Activated CD4-positive, alpha-beta T cell treated with anti-CD3 and anti-CD28 coated beads, Interleukin-2, amount 10 ng/mL, durations not matched to agents 24 days and 14 days (primary cell): ENCODE data around the gene HOXA5. TPM values are rescaled to one million over a fixed set of nuclear protein-coding genes. Genes with fewer than 3 reads are reported as not detected.
A peak's percentile ranks its signal among the peaks of the same experiment; 100 is the strongest.

ENCODE experiments used
- DNase-seq: peaks from one replicate; pipeline ENCODE4 v3.0.0; 2022
- H3K27ac Mint-ChIP-seq: one replicate; pipeline ENCODE4 v1.8.0; 2022; ENCODE audit warnings: mild to moderate bottlenecking, mixed read lengths
- H3K27me3 Mint-ChIP-seq: one replicate; pipeline ENCODE4 v1.8.0; 2022; ENCODE audit warnings: mixed read lengths
- H3K36me3 Mint-ChIP-seq: one replicate; pipeline ENCODE4 v1.8.0; 2022; ENCODE audit warnings: low read depth, mild to moderate bottlenecking, mixed read lengths
- H3K4me1 Mint-ChIP-seq: one replicate; pipeline ENCODE4 v1.8.0; 2021; ENCODE audit warnings: mixed read lengths
- H3K4me3 Mint-ChIP-seq: one replicate; pipeline ENCODE4 v1.8.0; 2022; ENCODE audit warnings: mild to moderate bottlenecking, moderate library complexity, mixed read lengths
- H3K9me3 Mint-ChIP-seq: one replicate; pipeline ENCODE4 v1.8.0; 2021; ENCODE audit warnings: mixed read lengths
- intact Hi-C: fragments of 100-400 bp; cut with micrococcal nuclease; formaldehyde crosslinking; loops from one replicate; pipeline ENCODE4 v1.15.1; 2023
- total RNA-seq: library from RNA; stranded (reverse); gene quantifications from 2 replicates; pipeline ENCODE4 v1.2.3, GENCODE V29; 2022

The HOXA5 gene
- total RNA-seq, 1 donor from 2014 or later: not detected

DNA sequence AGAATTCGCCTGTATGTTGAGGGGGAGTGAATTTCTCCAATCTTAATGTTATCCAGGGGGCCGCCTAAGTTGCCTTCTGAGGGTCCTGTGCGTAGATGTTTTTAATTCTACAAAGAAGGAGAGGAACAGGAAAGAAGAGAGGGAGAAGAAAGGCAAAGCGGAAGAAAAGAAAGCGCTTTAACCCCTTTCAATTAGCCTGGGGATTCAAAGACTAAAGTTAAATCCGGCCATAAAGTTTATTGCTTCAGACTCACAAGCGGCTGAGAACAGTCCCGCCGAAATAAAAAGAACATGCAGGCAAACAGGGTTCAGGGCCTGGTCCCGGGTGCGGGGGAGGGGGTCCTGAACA lies 4.5 kb downstream of the HOXA5 start:
- no peak for DNase-seq
- Mint-ChIP-seq H3K36me3 (no peaks in the 10 kb centered on the region), H3K27me3 (peaks cover 34% of the 10 kb centered on the region), H3K4me3 (no peak overlapping the region), H3K27ac (no peak overlapping the region), H3K4me1 (peaks cover 12% of the 10 kb centered on the region), H3K9me3 (no peaks in the 10 kb centered on the region)
- intact Hi-C loops: no loop called here

DNA sequence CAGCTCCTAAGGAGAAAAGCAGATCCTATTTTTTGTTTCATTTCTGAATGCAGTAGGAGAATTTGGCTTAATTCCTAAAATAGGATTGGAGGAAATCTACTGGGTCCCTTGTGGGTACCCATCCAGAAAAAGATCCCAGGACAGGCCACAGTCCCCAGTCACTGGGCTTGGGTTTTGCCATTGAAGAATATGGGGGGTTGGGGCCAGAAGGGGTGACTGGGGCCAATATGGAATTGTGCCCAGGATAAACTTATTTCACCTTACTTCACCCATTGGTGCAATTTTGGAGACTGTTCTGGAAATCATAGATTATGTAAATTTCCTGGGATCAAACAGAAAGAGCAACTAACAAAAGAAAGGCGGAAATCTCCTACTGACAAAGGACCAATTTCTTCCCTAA lies 5.0 kb downstream of the HOXA5 start:
- Mint-ChIP-seq H3K4me3 (no peak overlapping the region), H3K36me3 (no peaks in the 10 kb centered on the region), H3K27me3 (peaks cover 34% of the 10 kb centered on the region), H3K27ac (no peak overlapping the region), H3K4me1 (peaks cover 14% of the 10 kb centered on the region), H3K9me3 (no peaks in the 10 kb centered on the region)
- intact Hi-C loops: no loop called here
- DNase-seq: no peak

DNA sequence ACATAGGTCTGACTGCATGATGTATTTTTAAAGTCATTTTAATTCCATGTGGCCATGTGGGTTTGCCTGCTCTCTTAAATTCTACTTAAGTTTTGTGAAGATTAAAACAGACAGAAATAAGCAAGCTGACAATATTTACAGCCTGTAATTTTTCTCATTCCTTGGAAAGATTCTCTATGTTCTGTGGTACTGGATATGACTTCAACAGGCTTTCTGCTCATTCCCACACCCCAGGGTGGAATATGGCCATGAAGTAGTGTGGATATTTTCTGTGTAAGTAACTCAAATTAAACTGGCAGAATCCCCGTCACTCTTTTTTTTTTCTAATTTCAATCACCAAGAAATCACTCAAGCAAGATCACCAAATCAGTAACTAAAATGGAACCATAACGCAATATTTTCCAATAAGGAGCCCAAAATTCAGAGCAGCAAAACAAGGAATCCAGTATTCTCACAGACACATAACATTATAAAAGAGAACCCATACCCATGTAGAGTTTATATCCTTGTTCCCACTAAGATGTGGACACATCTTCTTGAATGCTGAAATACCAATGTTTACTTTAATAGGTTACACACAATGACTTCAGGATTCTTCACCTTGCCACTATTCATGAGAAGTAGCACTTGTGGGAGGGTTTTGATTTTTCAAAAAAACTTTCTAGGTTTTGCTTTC lies 5.7 kb downstream of the HOXA5 start:
- DNase-seq: no peak
- no peak overlapping the region for H3K4me3 Mint-ChIP-seq
- H3K36me3 Mint-ChIP-seq: no peaks in the 10 kb centered on the region
- H3K27ac Mint-ChIP-seq: no peak overlapping the region
- H3K27me3 Mint-ChIP-seq: peaks cover 39% of the 10 kb centered on the region
- intact Hi-C loops: no loop called here
- H3K9me3 Mint-ChIP-seq: no peaks in the 10 kb centered on the region
- H3K4me1 Mint-ChIP-seq: peaks cover 14% of the 10 kb centered on the region

DNA sequence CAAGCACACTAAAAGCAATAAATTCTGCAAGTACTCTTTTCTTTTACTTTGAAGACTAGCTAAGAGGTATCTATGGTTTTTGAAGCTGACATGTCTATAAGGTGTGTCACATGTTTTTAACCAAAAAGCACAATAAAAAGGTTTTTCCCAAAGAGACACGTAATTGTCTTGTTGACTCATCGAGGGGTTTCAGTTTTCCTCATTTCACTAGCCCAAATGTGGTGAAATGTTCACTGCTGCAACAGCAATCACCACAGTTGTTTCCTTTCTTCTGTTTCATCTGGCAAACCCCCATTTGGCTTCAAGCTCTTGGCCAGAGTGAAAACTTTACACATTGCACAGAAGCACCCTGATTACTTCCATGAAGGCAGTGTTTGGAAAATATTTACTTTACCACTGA lies 9.1 kb downstream of the HOXA5 start:
- peaks cover 3% of the 10 kb centered on the region for H3K9me3 Mint-ChIP-seq
- H3K4me3 Mint-ChIP-seq: peak overlapping the region; percentile 2
- H3K36me3 Mint-ChIP-seq: peaks cover under 1% of the 10 kb centered on the region
- peaks cover 14% of the 10 kb centered on the region for H3K4me1 Mint-ChIP-seq
- no peak overlapping the region for H3K27ac Mint-ChIP-seq
- intact Hi-C loops: loop anchor here (2.0 to 5.0 kb wide), 2 partner anchors 16 to 37 kb away; partner anchors contain the start of gene HOXA1
- peak; percentile 62 for DNase-seq
- H3K27me3 Mint-ChIP-seq: peaks cover 47% of the 10 kb centered on the region

DNA sequence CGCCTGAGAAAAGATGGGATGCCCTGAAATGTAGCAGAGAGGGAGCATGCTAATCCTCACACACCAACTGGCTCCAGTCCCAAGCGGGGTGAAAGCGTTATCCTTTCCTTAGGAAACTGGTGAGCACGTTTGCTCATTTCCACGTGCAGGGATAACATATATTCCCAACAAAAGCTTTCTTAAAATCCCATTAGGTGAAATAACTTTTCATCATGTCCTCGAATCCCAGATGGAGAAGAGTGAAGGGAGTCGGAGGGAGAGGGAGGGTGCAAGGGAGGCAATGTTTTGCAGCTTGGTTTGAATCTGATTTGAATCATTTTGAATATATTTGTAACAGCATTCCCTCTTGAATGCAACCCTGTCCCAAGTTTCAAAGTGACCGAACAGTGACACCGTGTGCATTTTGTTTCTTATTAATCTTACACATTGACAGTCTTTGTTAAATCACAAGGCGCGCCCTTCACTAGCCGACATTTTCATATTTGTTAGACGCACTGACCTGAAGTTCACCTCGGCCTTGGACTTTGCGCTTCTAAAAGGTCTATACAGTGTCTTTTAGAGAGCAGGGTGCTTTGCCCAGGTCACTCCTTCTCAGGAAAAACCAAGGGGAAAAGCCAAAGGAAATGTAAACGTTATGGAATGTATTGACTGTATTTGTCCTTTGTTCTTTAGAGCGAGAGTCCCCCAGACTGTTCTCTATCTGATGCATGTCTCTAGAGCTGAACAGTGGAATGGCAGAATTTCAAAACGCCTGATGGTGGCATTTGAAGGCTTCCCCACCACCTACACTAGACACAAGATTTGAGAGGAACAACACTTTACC lies 9.9 kb downstream of the HOXA5 start:
- Mint-ChIP-seq H3K27me3 (peaks cover 51% of the 10 kb centered on the region), H3K27ac (no peak overlapping the region), H3K4me3 (peak overlapping the region; percentile 2), H3K4me1 (peaks cover 14% of the 10 kb centered on the region), H3K9me3 (peaks cover 3% of the 10 kb centered on the region), H3K36me3 (peaks cover 1% of the 10 kb centered on the region)
- intact Hi-C loops: loop anchor here (2.0 to 5.0 kb wide), 2 partner anchors 17 to 36 kb away; partner anchors contain the start of gene HOXA1
- no peak for DNase-seq

DNA sequence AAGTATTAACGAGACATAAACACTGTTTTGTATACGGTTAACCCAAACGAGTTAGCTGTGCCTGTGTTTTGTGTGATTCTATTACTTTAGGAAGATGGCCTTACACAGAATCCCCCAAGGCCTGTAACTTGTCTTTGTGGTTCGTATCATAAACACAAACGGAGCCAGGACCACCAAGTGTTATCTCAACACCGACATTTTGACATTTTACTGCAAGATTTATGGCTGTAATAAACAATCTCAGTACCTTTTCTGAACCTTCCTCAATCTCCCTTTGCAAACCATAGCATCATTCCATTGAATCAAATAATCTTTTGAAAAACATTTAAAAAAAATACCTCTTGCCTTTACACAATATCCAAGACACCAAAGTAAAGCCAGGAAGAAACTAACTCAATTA lies 10.5 kb downstream of the HOXA5 start:
- no peak overlapping the region for H3K4me3 Mint-ChIP-seq
- peaks cover 3% of the 10 kb centered on the region for H3K9me3 Mint-ChIP-seq
- intact Hi-C loops: loop anchor here (5.0 kb wide), 1 partner anchor 36 kb away; the partner anchor contains the start of gene HOXA1
- peaks cover 1% of the 10 kb centered on the region for H3K36me3 Mint-ChIP-seq
- peaks cover 14% of the 10 kb centered on the region for H3K4me1 Mint-ChIP-seq
- H3K27ac Mint-ChIP-seq: no peak overlapping the region
- DNase-seq: no peak
- H3K27me3 Mint-ChIP-seq: peaks cover 54% of the 10 kb centered on the region

DNA sequence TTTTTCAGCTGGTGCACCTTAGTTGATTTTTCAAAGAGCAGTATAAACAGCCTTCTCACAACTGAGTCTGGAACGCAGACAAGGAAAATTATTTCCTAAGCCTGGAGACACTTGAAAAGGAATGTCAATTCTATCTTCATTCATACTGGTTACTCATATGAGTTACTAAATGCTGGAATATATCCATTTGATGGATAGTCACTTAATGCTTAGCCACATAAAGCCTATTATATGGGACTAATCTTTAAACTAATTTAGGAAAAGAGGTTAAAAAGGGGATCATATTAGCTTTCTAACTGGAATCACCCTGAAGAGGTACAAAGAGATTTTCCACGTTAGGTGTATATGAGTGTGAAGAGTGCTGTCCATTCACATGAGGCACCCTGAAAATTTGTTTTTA lies 11.3 kb downstream of the HOXA5 start:
- Mint-ChIP-seq H3K9me3 (peaks cover 3% of the 10 kb centered on the region), H3K4me1 (peaks cover 14% of the 10 kb centered on the region), H3K36me3 (peaks cover 1% of the 10 kb centered on the region), H3K4me3 (no peak overlapping the region), H3K27me3 (peaks cover 54% of the 10 kb centered on the region), H3K27ac (no peak overlapping the region)
- DNase-seq: no peak
- intact Hi-C loops: loop anchor here (5.0 kb wide), 1 partner anchor 35 kb away; the partner anchor contains the start of gene HOXA1

DNA sequence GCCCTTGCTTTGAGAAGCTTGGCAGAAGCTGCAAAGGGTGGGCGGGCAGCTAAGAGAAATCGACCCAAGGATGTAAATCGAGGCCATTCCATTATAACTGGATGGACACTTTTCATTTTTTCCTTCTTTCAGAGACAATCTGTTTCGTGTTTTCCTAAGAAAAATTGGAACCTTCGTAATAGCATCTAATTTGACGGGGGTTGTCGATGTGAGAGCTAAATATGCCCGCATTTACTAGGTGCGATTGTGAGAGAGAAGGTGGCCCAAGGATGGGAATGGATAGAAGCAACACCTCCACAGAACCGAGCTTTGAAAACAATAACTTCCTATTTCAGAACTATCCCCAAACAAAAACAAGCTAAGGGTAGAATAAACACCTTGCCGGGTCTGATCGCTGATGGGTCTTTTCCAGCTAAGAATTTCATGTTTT lies 12.1 kb downstream of the HOXA5 start:
- DNase-seq: no peak
- Mint-ChIP-seq H3K4me1 (peaks cover 14% of the 10 kb centered on the region), H3K9me3 (peaks cover 3% of the 10 kb centered on the region), H3K4me3 (peak overlapping the region; percentile 66), H3K27me3 (peaks cover 55% of the 10 kb centered on the region), H3K36me3 (peaks cover 1% of the 10 kb centered on the region), H3K27ac (no peak overlapping the region)
- intact Hi-C loops: loop anchor here (5.0 kb wide), 1 partner anchor 34 kb away; the partner anchor contains the start of gene HOXA1

DNA sequence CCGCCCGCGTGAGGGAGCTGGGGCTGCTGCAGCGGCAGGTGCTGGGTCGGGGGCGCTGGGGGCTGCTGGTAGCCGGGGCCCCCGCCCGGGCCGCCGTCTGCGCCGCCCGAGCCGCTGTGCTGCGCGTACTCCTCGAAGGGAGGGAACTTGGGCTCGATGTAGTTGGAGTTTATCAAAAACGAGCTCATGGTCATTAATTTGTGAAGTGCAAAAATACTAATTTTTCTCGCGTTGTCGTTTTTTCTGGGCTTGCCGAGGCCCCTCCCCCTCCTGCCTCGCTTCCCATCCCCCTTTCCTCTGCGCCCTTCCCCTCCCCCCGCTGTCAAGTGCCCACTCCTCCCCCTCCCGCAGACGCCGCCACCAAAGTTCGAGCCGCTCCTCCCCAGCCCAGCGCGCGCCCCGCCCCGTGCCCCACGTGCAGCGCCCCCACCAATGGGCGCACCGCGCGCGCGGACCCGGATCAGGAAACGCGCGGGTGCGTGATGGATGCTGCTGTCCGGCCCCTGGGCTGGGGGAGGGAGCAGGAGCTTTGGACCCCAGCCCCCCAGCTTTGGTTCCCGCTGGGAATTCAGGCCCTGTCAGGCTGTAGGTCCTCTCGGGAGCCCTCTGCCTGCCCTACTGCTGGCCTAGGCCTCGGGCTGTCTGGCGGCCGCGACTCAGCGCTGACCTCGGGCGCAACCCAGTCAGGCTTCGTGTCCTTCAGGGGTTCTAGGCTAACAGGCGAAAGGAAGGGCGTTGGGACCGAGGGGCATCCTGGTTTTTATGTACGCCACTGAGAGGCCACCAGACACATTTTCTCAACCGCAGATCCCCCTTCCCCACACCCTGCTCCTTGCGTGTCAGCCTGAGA lies 12.7 kb downstream of the HOXA5 start, which contains the start of gene HOXA4:
HOXA4 (minus strand) TSS at position 218 of the 850 bp plus-strand sequence; CDS start at position 194, 24 bp downstream.
- H3K27me3 Mint-ChIP-seq: peaks cover 53% of the 10 kb centered on the region
- intact Hi-C loops: loop anchor here (5.0 kb wide), 1 partner anchor 33 kb away; the partner anchor contains the start of gene HOXA1
- peak; percentile 91 for DNase-seq
- H3K9me3 Mint-ChIP-seq: peaks cover 3% of the 10 kb centered on the region
- H3K4me1 Mint-ChIP-seq: peaks cover 14% of the 10 kb centered on the region
- H3K36me3 Mint-ChIP-seq: peaks cover 1% of the 10 kb centered on the region
- no peak within 1 kb of the TSS for H3K27ac Mint-ChIP-seq
- H3K4me3 Mint-ChIP-seq: peak within 1 kb of the TSS; percentile 66

DNA sequence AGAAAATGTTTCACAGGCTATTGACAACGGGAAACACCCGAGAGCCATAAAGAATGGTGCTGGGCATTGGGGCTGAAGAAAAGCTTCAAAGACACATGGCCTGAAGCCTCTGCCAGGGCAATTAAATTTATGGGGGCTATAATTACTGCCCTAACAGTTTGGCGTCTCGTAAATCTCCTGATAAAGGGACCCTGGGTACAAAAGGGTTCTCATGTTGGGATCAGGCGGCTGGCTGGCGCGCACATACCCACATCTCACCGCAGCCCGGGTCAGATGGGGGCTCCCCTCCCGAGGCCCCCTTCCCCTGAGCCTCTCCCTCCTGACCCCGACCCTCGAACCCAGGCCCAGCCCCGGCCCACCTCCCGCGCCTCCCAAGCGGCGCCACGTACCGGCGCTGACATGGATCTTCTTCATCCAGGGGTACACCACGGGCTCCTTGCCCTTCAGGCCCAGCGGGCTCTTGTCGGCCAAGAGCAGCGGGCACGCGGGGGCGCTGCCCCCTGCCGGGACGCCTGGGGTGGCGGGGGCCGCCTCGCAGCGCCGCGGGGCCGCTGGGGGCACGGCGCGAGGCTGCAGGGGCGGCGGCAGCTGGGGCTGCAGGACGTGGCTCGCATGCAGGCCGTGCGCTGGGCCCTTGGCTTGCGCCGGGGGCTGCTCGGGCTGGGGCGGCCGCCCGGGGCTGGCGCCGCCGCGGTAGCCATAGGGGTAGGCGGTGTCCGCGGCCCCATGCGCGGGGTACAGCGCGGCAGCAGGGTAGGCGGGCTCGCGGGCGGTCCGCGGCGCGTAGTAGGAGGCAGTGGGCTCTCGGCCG lies 13.5 kb downstream of the HOXA5 start:
- H3K4me1 Mint-ChIP-seq: peaks cover 12% of the 10 kb centered on the region
- no peak for DNase-seq
- peaks cover 1% of the 10 kb centered on the region for H3K36me3 Mint-ChIP-seq
- H3K4me3 Mint-ChIP-seq: peak overlapping the region; percentile 26
- intact Hi-C loops: loop anchor here (5.0 kb wide), 1 partner anchor 33 kb away; the partner anchor contains the start of gene HOXA1
- H3K27me3 Mint-ChIP-seq: peaks cover 53% of the 10 kb centered on the region
- peaks cover 3% of the 10 kb centered on the region for H3K9me3 Mint-ChIP-seq
- H3K27ac Mint-ChIP-seq: no peak overlapping the region

DNA sequence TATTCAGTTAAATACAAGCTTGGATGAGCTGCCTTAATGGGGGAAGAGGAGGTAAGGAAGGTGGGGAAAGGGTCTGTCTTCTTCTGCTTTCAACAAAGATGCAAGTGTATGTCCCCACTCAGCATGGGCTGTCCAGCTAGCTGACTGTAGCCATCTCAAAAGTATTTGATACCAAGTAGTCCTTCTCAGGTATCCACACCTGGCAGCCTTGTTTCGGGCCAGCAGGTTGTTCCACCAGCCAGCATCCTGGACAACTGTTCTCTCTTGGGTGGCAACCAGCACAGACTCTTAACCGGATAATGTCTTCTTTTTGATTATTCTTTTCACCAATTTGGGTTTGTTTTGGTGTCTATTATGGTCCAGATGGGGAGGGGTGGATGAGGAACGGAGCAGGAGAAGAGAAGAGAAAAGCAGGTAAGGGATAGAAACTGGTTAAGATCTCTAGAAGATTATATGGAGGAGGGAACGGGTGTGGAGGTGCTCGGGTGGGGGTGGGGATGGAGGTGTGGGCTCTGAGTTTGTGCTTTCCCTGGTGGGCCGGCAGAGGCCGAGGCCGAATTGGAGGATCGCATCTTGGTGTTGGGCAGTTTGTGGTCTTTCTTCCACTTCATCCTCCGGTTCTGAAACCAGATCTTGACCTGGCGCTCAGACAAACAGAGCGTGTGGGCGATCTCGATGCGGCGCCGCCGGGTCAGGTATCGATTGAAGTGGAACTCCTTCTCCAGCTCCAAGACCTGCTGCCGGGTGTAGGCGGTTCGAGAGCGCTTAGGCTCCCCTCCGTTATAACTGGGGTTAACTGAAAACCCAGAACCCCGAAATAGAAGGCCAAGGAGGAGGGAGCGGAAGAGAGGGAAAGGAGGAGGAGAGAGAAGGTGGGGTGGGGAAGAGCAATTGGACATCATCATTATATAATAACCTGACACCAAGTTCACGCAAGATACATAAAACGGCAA lies 14.4 kb downstream of the HOXA5 start:
- peaks cover 3% of the 10 kb centered on the region for H3K9me3 Mint-ChIP-seq
- H3K4me3 Mint-ChIP-seq: peak overlapping the region; percentile 26
- no peak overlapping the region for H3K27ac Mint-ChIP-seq
- peaks cover 1% of the 10 kb centered on the region for H3K36me3 Mint-ChIP-seq
- peaks cover 3% of the 10 kb centered on the region for H3K4me1 Mint-ChIP-seq
- peaks cover 48% of the 10 kb centered on the region for H3K27me3 Mint-ChIP-seq
- DNase-seq: no peak
- intact Hi-C loops: no loop called here

DNA sequence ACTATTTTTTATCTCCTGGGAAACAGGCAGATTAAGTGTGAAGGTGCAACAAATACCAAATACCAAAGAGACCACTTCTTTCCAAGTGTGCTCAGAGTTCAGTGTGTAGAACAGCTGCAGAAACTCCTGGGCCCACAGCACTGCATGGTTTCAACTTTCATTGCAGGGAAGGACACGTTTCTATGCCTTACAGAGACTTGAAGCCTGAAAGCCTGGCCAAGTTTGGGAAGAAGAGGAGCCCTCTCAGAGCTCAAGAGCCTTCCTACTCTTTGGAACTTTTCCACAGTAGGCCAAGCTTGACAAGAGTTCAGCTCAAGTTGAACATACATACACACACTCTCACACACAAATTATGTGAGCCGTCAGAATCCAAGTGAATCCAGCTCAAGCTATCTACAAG lies 15.4 kb downstream of the HOXA5 start:
- Mint-ChIP-seq H3K4me3 (no peak overlapping the region), H3K9me3 (peaks cover 3% of the 10 kb centered on the region), H3K4me1 (no peaks in the 10 kb centered on the region), H3K36me3 (peaks cover 1% of the 10 kb centered on the region), H3K27me3 (peaks cover 44% of the 10 kb centered on the region), H3K27ac (no peak overlapping the region)
- intact Hi-C loops: no loop called here
- DNase-seq: no peak
